ENCODE results near the gene MESD. TPM values are rescaled to one million over a fixed set of nuclear protein-coding genes. Genes with fewer than 3 reads are reported as not detected.

MESD gene
- polyA plus RNA-seq, 1 of the 3 experiments (the other 2 are of a cell fraction), result 15.2 TPM

- no peak overlapping the region for H3K4me3 ChIP-seq (ENCODE audit: low read depth in 2 of 2, low read length in 1 of 2)
- no peak overlapping the region for H3K9ac ChIP-seq
- TF ChIP-seq YY1 (IDR thresholded peaks at IDR 0.05; ENCODE audit: low read depth) (no peak), USF2 (IDR thresholded peaks at IDR 0.05; ENCODE audit: borderline replicate concordance, low read depth, low read length) (no peak), REST (IDR thresholded peaks at IDR 0.05; ENCODE audit: low read depth, low read length) (no peak)
- no peaks in the 10 kb centered on the region for H3K4me1 ChIP-seq (ENCODE audit: control insufficient read depth in 1 of 2, insufficient read depth in 2 of 2, low read depth in 1 of 2, low read length in 1 of 2)
- no peak overlapping the region for H2AFZ ChIP-seq (ENCODE audit: low read depth)
- no peak overlapping the region for H3K4me2 ChIP-seq
- H3K36me3 ChIP-seq (replicated peaks in 1 of 2; ENCODE audit: control insufficient read depth in 1 of 2, insufficient read depth in 2 of 2, low read length in 1 of 2), result no peaks in the 10 kb centered on the region
- POLR2A ChIA-PET, result no interaction called here
- H4K20me1 ChIP-seq (ENCODE audit: insufficient read depth), result no peaks in the 10 kb centered on the region
- H3K27me3 ChIP-seq (ENCODE audit: insufficient read depth), result no peaks in the 10 kb centered on the region
- WGBS (ENCODE audit: low lambda C conversion rate), result 54% methylated on average over 3 of the region's 3 CpGs
- H3K9me3 ChIP-seq, result no peaks in the 10 kb centered on the region
- H3K79me2 ChIP-seq (ENCODE audit: insufficient read depth), result no peaks in the 10 kb centered on the region
- no peaks in the 10 kb centered on the region for H3F3A ChIP-seq (replicated peaks; ENCODE audit: insufficient read depth)
- no peak overlapping the region for H3K27ac ChIP-seq (ENCODE audit: low read depth in 2 of 2, low read length in 1 of 2)
- DNase-seq, result no peak
- no peaks in the 10 kb centered on the region for H3K9me2 ChIP-seq
- CTCF ChIA-PET, result no interaction called here
Observed at GRCh38 chr15:81030301-81030750, 40.7 kb upstream of the MESD start.

GRCh38 chr15:81029414-81030300 lies 40.0 kb upstream of the MESD start:
- Histone ChIP-seq H3F3A (replicated peaks; ENCODE audit: insufficient read depth) (no peaks in the 10 kb centered on the region), H3K36me3 (replicated peaks in 1 of 2; ENCODE audit: control insufficient read depth in 1 of 2, insufficient read depth in 2 of 2, low read length in 1 of 2) (no peaks in the 10 kb centered on the region), H3K9ac (no peak overlapping the region), H3K79me2 (ENCODE audit: insufficient read depth) (no peaks in the 10 kb centered on the region), H2AFZ (ENCODE audit: low read depth) (no peak overlapping the region), H3K4me1 (ENCODE audit: control insufficient read depth in 1 of 2, insufficient read depth in 2 of 2, low read depth in 1 of 2, low read length in 1 of 2) (no peaks in the 10 kb centered on the region), H4K20me1 (ENCODE audit: insufficient read depth) (no peaks in the 10 kb centered on the region), H3K4me3 (ENCODE audit: low read depth in 2 of 2, low read length in 1 of 2) (no peak overlapping the region), H3K27me3 (ENCODE audit: insufficient read depth) (no peaks in the 10 kb centered on the region), H3K9me2 (no peaks in the 10 kb centered on the region), H3K9me3 (no peaks in the 10 kb centered on the region), H3K4me2 (no peak overlapping the region), H3K27ac (ENCODE audit: low read depth in 2 of 2, low read length in 1 of 2) (no peak overlapping the region)
- ChIA-PET CTCF (no interaction called here), POLR2A (no interaction called here)
- WGBS (ENCODE audit: low lambda C conversion rate), result 62% methylated on average over 3 of the region's 3 CpGs
- DNase-seq, result no peak
- TF ChIP-seq REST (IDR thresholded peaks at IDR 0.05; ENCODE audit: low read depth, low read length) (no peak), ELF1 (IDR thresholded peaks at IDR 0.05) (no peak), ZBTB33 (IDR thresholded peaks at IDR 0.05; ENCODE audit: borderline replicate concordance, low read depth) (no peak), FOXJ3 (CRISPR knock-in tag; IDR thresholded peaks at IDR 0.05) (no peak), JUND (IDR thresholded peaks at IDR 0.05) (no peak), TCF12 (IDR thresholded peaks at IDR 0.05) (no peak), EZH2phosphoT487 (IDR thresholded peaks at IDR 0.05; ENCODE audit: borderline replicate concordance, low read depth) (no peak), TEAD4 (IDR thresholded peaks at IDR 0.05; ENCODE audit: borderline replicate concordance, insufficient read depth) (no peak), RXRA (IDR thresholded peaks at IDR 0.05; ENCODE audit: borderline replicate concordance, low read depth) (no peak), RAD21 (IDR thresholded peaks at IDR 0.05; ENCODE audit: low read length) (no peak), MXI1 (IDR thresholded peaks at IDR 0.05; ENCODE audit: low read depth, low read length) (no peak), POLR2AphosphoS5 (IDR thresholded peaks at IDR 0.05; ENCODE audit: low read depth, low read length) (no peak), EP300 (IDR thresholded peaks at IDR 0.05; ENCODE audit: borderline replicate concordance in 1 of 2, low read depth in 1 of 2, low read length in 1 of 2) (no peak), RFX5 (IDR thresholded peaks at IDR 0.05; ENCODE audit: low read length) (no peak)
